Smooth muscle cell (in vitro differentiated cells): ENCODE data around the gene NCKAP1. TPM values are rescaled to one million over a fixed set of nuclear protein-coding genes. Genes with fewer than 3 reads are reported as not detected.
"Not testable (repeated sequence)": the region's sequence is repeated elsewhere in the genome, so short reads cannot be mapped to it uniquely, and the experiment has no call there.

Experiments
- DNase-seq: peaks from one replicate; lab custom pipeline; 2025; ENCODE audit not compliant: unreplicated experiment; lab: John Stamatoyannopoulos, UW
- H2AFZ ChIP-seq: fragments of 200-600 bp; sonication (generic); 2 replicates; pipeline ENCODE4 v1.6.0; 2016; ENCODE audit warnings: antibody characterized with exemption, low read depth, mild to moderate bottlenecking
- H3F3A ChIP-seq: fragments of 200-600 bp; sonication (generic); 2 replicates; pipeline ENCODE4 v1.6.0; 2017; ENCODE audit warnings: antibody characterized with exemption, low read depth
- H3K27ac ChIP-seq: fragments of 200-600 bp; sonication (generic); 2 replicates; pipeline ENCODE4 v1.5.1; 2016; ENCODE audit warnings: low read depth, mild to moderate bottlenecking
- H3K27me3 ChIP-seq: fragments of 200-600 bp; sonication (generic); 2 replicates; pipeline ENCODE4 v1.6.1; 2016; ENCODE audit warnings: low read depth, mild to moderate bottlenecking
- H3K36me3 ChIP-seq: fragments of 200-600 bp; sonication (generic); 2 replicates; pipeline ENCODE4 v1.5.1; 2016; ENCODE audit warnings: low read depth
- H3K4me1 ChIP-seq: fragments of 200-600 bp; sonication (generic); 2 replicates; pipeline ENCODE4 v1.5.1; 2016; ENCODE audit warnings: low read depth
- H3K4me2 ChIP-seq: fragments of 200-600 bp; sonication (generic); 2 replicates; pipeline ENCODE4 v1.6.0; 2016; ENCODE audit warnings: mild to moderate bottlenecking
- H3K4me3 ChIP-seq: fragments of 200-600 bp; sonication (generic); 2 replicates; pipeline ENCODE4 v1.5.1; 2016; ENCODE audit warnings: mild to moderate bottlenecking
- H3K79me2 ChIP-seq: fragments of 200-600 bp; sonication (generic); 2 replicates; pipeline ENCODE4 v1.6.0; 2016; ENCODE audit warnings: low read depth, mild to moderate bottlenecking
- H3K9ac ChIP-seq: fragments of 200-600 bp; sonication (generic); 2 replicates; pipeline ENCODE4 v1.6.0; 2016; ENCODE audit warnings: low read depth
- H3K9me3 ChIP-seq: fragments of 200-600 bp; sonication (generic); replicated peaks from 2 replicates; pipeline ENCODE4 v1.5.1; 2016; ENCODE audit warnings: low read depth
- H4K20me1 ChIP-seq: fragments of 200-600 bp; sonication (generic); 2 replicates; pipeline ENCODE4 v1.6.0; 2016; ENCODE audit warnings: low read depth
- WGBS: methylation state at CpG from one replicate; pipeline ENCODE4 v1.1.7; 2016; ENCODE audit warnings: low lambda C conversion rate; 5-methylcytosine and 5-hydroxymethylcytosine counted together
- polyA plus RNA-seq: library from polyadenylated mRNA; unstranded; fragments of >200 nt; fragmentation: Nextera tagmentation; extraction: Ambion mirVana; gene quantifications from 2 replicates; pipeline ENCODE4 v1.2.1, GENCODE V29; 2016
- total RNA-seq: library from RNA; depleted of rRNA; stranded (reverse); fragments of >200 nt; gene quantifications from 2 replicates; pipeline ENCODE4 v1.2.3, GENCODE V29; 2014
- TF ChIP-seq, protein P1 (sequence below): fragments of 200-600 bp; sonication (generic); IDR thresholded peaks from 2 replicates; pipeline ENCODE4 v1.5.1; 2017; ENCODE audit warnings: borderline replicate concordance, mild to moderate bottlenecking, antibody characterized with exemption; ENCODE audit not compliant: insufficient read depth, poor library complexity, severe bottlenecking

The NCKAP1 gene
- total and polyA plus RNA-seq, 2 experiments from 2014 or later = 54.2 to 209 TPM

DNA sequence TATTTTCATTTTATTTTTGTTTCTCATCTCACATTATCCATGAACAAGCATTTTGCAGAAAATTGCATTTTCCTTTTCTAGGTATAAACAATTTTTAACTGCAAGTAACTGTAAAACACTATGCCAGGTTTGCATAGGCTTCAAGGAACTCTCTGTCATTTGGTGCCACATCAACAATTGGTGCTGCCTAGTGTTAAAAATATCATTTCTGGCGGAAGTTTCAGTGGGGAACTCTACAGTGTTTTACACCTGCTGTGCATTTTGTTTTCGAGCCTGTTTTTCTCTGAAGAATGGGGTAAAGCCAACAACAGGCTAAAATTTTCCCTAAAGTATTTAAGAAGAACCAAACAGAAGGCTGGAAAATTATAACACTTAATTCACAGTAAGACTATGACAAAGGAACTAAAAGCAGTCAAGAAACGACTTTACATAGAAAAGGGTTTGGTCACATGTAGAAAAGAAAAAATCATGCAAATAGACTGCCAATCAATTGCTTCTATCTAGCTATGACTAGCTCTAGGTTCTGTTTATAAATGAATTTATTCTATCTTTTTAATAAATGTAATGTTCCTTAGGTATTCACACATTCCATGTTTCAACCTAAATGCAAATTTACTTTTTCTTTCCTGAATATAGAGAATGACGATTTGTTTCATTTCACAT lies 150.4 kb downstream of the NCKAP1 start:
- no peaks in the 10 kb centered on the region for H3K4me1 ChIP-seq
- no peaks in the 10 kb centered on the region for H4K20me1 ChIP-seq
- no peak overlapping the region for H3K27ac ChIP-seq
- H2AFZ ChIP-seq = no peak overlapping the region
- H3K27me3 ChIP-seq = no peaks in the 10 kb centered on the region
- WGBS = 94% methylated on average over 4 of the region's 4 CpGs
- H3K9me3 ChIP-seq = no peaks in the 10 kb centered on the region
- no peak overlapping the region for H3K9ac ChIP-seq
- TF ChIP-seq, protein P1, sequence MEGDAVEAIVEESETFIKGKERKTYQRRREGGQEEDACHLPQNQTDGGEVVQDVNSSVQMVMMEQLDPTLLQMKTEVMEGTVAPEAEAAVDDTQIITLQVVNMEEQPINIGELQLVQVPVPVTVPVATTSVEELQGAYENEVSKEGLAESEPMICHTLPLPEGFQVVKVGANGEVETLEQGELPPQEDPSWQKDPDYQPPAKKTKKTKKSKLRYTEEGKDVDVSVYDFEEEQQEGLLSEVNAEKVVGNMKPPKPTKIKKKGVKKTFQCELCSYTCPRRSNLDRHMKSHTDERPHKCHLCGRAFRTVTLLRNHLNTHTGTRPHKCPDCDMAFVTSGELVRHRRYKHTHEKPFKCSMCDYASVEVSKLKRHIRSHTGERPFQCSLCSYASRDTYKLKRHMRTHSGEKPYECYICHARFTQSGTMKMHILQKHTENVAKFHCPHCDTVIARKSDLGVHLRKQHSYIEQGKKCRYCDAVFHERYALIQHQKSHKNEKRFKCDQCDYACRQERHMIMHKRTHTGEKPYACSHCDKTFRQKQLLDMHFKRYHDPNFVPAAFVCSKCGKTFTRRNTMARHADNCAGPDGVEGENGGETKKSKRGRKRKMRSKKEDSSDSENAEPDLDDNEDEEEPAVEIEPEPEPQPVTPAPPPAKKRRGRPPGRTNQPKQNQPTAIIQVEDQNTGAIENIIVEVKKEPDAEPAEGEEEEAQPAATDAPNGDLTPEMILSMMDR = no peak
- no peak for DNase-seq
- no peaks in the 10 kb centered on the region for H3K79me2 ChIP-seq
- H3F3A ChIP-seq = peaks cover 3% of the 10 kb centered on the region
- H3K4me2 ChIP-seq = no peak overlapping the region
- no peak overlapping the region for H3K4me3 ChIP-seq
- no peaks in the 10 kb centered on the region for H3K36me3 ChIP-seq

DNA sequence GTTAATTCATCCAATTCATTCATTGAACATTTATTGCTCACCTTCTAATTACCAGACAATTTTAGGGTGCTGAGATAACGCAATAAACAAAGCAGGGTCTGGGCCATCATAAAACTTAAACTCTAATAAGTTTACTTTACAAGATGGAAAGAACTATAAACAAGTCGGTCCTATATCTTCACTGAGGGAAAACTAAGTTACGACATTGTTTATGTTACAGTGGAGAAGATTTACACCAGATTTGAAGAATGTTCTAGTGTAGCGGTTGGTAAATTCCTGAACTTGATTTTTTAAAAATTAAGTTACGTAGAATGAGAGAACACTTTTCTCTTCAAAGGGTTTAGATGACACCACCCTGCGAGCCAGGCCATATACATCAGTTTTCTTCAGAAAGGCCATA lies 151.2 kb downstream of the NCKAP1 start:
- TF ChIP-seq, protein P1 = no peak
- Histone ChIP-seq H3K4me3 (no peak overlapping the region), H2AFZ (no peak overlapping the region), H4K20me1 (no peaks in the 10 kb centered on the region), H3K27ac (no peak overlapping the region), H3K9me3 (no peaks in the 10 kb centered on the region), H3K4me1 (no peaks in the 10 kb centered on the region), H3K79me2 (no peaks in the 10 kb centered on the region), H3F3A (peaks cover 3% of the 10 kb centered on the region), H3K9ac (no peak overlapping the region), H3K4me2 (no peak overlapping the region), H3K27me3 (no peaks in the 10 kb centered on the region), H3K36me3 (no peaks in the 10 kb centered on the region)
- WGBS = 44% methylated on average over 6 of the region's 6 CpGs
- DNase-seq = no peak

DNA sequence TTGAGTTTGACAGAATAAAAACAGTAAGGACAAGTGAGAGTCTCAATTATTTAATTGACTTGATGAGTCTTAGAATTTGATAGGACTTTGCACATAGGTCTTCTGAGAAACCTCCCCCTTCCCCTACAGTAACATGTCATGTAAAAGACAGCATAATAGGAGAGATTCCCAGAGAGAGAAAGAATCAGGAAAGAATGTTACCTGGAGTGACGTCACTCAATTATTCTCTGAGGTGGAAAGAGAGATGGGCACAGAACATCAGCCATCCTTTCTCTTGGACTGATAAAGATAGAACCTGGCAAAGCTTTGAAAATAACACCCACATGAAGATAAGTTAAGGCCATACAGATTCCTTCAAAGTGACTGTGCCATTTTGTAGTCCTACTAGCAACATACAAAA lies 152.5 kb downstream of the NCKAP1 start:
- H3K9ac ChIP-seq = no peak overlapping the region
- no peaks in the 10 kb centered on the region for H4K20me1 ChIP-seq
- no peaks in the 10 kb centered on the region for H3K79me2 ChIP-seq
- DNase-seq = no peak
- H2AFZ ChIP-seq = no peak overlapping the region
- H3K9me3 ChIP-seq = no peaks in the 10 kb centered on the region
- no peak overlapping the region for H3K4me2 ChIP-seq
- peaks cover 3% of the 10 kb centered on the region for H3F3A ChIP-seq
- WGBS = 88% methylated on average over 1 of the region's 1 CpG
- no peaks in the 10 kb centered on the region for H3K27me3 ChIP-seq
- no peaks in the 10 kb centered on the region for H3K36me3 ChIP-seq
- TF ChIP-seq, protein P1 = no peak
- H3K27ac ChIP-seq = no peak overlapping the region
- H3K4me1 ChIP-seq = no peaks in the 10 kb centered on the region
- no peak overlapping the region for H3K4me3 ChIP-seq

DNA sequence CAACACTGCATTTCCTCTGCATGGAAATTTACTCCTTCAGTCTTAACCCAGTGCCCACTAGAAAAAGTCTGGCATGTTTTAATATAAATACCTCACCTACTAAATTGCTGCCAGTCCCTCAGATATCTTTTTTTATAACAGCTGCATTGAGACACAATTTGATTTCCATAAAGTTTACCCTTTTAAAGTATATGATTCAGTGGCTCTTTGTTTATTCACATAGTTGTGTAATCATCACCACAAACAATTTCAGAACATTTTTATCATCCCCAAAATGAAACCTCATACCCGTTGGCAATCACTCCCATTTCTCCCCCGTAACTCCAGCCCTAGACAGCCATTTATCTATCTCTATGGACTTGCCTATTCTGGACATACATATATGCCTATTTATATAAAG lies 154.8 kb downstream of the NCKAP1 start:
- no peaks in the 10 kb centered on the region for H3K4me1 ChIP-seq
- no peaks in the 10 kb centered on the region for H3K79me2 ChIP-seq
- DNase-seq = no peak
- 73% methylated on average over 2 of the region's 2 CpGs for whole genome bisulfite sequencing
- H3K4me2 ChIP-seq = no peak overlapping the region
- no peaks in the 10 kb centered on the region for H3K36me3 ChIP-seq
- no peaks in the 10 kb centered on the region for H3K27me3 ChIP-seq
- TF ChIP-seq, protein P1 = no peak
- no peak overlapping the region for H3K9ac ChIP-seq
- no peak overlapping the region for H3K27ac ChIP-seq
- peaks cover 3% of the 10 kb centered on the region for H3F3A ChIP-seq
- no peaks in the 10 kb centered on the region for H3K9me3 ChIP-seq
- H4K20me1 ChIP-seq = no peaks in the 10 kb centered on the region
- no peak overlapping the region for H3K4me3 ChIP-seq
- no peak overlapping the region for H2AFZ ChIP-seq

DNA sequence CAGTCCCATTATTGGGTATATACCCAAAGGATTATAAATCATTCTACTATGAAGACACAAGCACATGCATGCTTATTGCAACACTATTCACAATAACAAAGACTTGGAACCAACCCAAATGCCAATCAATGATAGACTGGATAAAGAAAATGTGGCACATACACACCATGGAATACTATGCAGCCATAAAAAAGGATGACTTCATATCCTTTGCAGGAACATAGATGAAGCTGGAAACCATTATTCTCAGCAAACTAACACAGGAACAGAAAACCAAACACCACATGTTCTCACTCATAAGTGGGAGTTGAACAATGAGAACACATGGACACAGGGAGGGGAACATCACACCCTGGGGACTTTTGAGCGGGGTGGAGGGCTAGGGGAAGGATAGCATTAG lies 158.2 kb downstream of the NCKAP1 start:
- not testable (repeated sequence) for H3K36me3 ChIP-seq, H3K79me2 ChIP-seq, H3K4me3 ChIP-seq, H3K4me2 ChIP-seq, H3K27ac ChIP-seq, H2AFZ ChIP-seq, H3K9me3 ChIP-seq, H3K4me1 ChIP-seq, H3K27me3 ChIP-seq, H3K9ac ChIP-seq, H4K20me1 ChIP-seq, H3F3A ChIP-seq, DNase-seq
- WGBS = 89% methylated on average over 1 of the region's 1 CpG
